ENCODE results near the gene KRI1. TPM values are rescaled to one million over a fixed set of nuclear protein-coding genes. Genes with fewer than 3 reads are reported as not detected.
A peak's percentile ranks its signal among the peaks of the same experiment; 100 is the strongest.
"Not testable (repeated sequence)": the region's sequence is repeated elsewhere in the genome, so short reads cannot be mapped to it uniquely, and the experiment has no call there.

Gene KRI1
- total RNA-seq, 8 experiments from 2014 or later: 6.8 to 44.1 (median 12.1) TPM

DNA sequence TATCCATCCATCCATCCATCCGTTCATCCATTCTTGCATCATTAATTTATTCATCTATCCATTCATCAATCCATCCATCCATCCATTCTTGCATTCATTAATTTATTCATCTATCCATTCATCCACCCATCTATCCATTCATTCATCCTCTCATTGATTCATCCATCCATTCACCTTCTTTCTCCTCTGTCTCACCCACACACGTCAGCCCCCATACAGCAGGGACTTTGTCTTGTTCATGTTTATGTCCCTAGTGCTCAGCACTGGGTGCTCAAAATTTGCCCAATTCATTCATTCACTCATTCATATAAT, 22.0 kb upstream of the KRI1 start:
- no peak for ATAC-seq (replicated peaks in 6 of 8)
- 75 to 100% (median 91%) methylated on average over 1 to 2 of the region's 2 CpGs for WGBS, 10 experiments
- no peaks in the 10 kb centered on the region for H3K4me1 ChIP-seq (replicated peaks in 1 of 2)
- in situ Hi-C loops (cut with MboI; ENCODE audit: low pct_unique_long_range_greater_than_20kb in 2 of 9, low sequenced_read_pairs in 9 of 9, unreplicated experiment in 9 of 9): loop anchor here in 2 of 9 experiments (10.0 to 25.0 kb wide), 2 partner anchors 57 to 275 kb away; partner anchors contain the start of gene CARM1 (in 1 of the 2)
- H3K27ac ChIP-seq: no peak overlapping the region
- H3K4me3 ChIP-seq: no peak overlapping the region

- in situ Hi-C loops (cut with MboI; ENCODE audit: low pct_unique_long_range_greater_than_20kb in 2 of 9, low sequenced_read_pairs in 9 of 9, unreplicated experiment in 9 of 9): loop anchor here in 2 of 9 experiments (10.0 to 25.0 kb wide), 2 partner anchors 58 to 275 kb away; partner anchors contain the start of gene CARM1 (in 1 of the 2)
- 15 to 83% (median 56%) methylated on average over 1 to 16 of the region's 35 CpGs for WGBS, 10 experiments
- H3K4me3 ChIP-seq: no peak within 1 kb of the TSS
- H3K4me1 ChIP-seq (replicated peaks in 1 of 2): no peaks in the 10 kb centered on the region
- ATAC-seq (replicated peaks in 6 of 8): no peak
- no peak within 1 kb of the TSS for H3K27ac ChIP-seq
These were observed 21.4 kb upstream of the KRI1 start, which contains the start of gene AP1M2 for GRCh38 chr19:10587022-10587838. AP1M2 (minus strand) TSS chr19:10587312; CDS start chr19:10587231, 81 bp downstream.

- H3K4me1 ChIP-seq (replicated peaks in 1 of 2): no peaks in the 10 kb centered on the region
- in situ Hi-C loops (cut with MboI; ENCODE audit: low pct_unique_long_range_greater_than_20kb in 2 of 9, low sequenced_read_pairs in 9 of 9, unreplicated experiment in 9 of 9): loop anchor here in 2 of 9 experiments (10.0 to 25.0 kb wide), 2 partner anchors 58 to 276 kb away; partner anchors contain the start of gene CARM1 (in 1 of the 2)
- no peak overlapping the region for H3K27ac ChIP-seq
- ATAC-seq (replicated peaks in 6 of 8): no peak
- no peak overlapping the region for H3K4me3 ChIP-seq
- 34 to 97% (median 85%) methylated on average over 2 to 5 of the region's 6 CpGs; no CpG with 5 or more reads in 2 of the 10 experiments for WGBS, 10 experiments
These were observed 20.6 kb upstream of the KRI1 start for GRCh38 chr19:10586396-10586795.

- no peak overlapping the region for H3K4me3 ChIP-seq
- H3K4me1 ChIP-seq (replicated peaks in 1 of 2): peaks cover 0 to 3% of the 10 kb centered on the region in 2 donors
- no peak overlapping the region for H3K27ac ChIP-seq
- ATAC-seq (replicated peaks in 6 of 8): peak in 2 of 8 experiments; percentile 23 to 34
- WGBS, 10 experiments: 45 to 100% (median 79%) methylated on average over 1 to 6 of the region's 9 CpGs; no CpG with 5 or more reads in 2 of the 10 experiments
- in situ Hi-C loops (cut with MboI; ENCODE audit: low pct_unique_long_range_greater_than_20kb in 2 of 9, low sequenced_read_pairs in 9 of 9, unreplicated experiment in 9 of 9): loop anchor here in 3 of 9 experiments (5.0 to 25.0 kb wide), 3 partner anchors 59 to 279 kb away; partner anchors contain the start of gene CARM1 (in 1 of the 3)
These were observed 17.4 kb upstream of the KRI1 start for GRCh38 chr19:10583036-10583776.

DNA sequence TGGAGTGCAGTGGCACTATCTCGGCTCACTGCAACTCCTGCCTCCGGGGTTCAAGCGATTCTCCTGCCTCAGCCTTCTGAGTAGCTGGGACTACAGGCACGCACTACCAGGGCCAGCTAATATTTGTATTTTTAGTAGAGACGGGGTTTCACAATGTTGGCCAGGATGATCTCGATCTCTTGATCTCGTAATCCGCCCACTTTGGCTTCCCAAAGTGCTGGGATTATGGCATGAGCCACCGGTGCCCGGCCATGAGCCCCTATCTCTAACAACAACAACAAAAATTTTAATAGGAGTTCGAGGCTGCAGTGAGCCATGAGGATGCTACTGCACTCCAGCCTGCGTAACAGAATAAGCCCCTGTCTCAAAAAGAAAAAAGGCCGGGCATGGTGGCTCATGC, 16.3 kb upstream of the KRI1 start:
- ATAC-seq (replicated peaks in 6 of 8): no peak
- Histone ChIP-seq H3K4me3 (no peak overlapping the region), H3K27ac (no peak overlapping the region), H3K4me1 (replicated peaks in 1 of 2) (peaks cover 0 to 3% of the 10 kb centered on the region in 2 donors)
- 57 to 93% (median 90%) methylated on average over 2 to 8 of the region's 13 CpGs; no CpG with 5 or more reads in 4 of the 10 experiments for WGBS, 10 experiments
- in situ Hi-C loops (cut with MboI; ENCODE audit: low pct_unique_long_range_greater_than_20kb in 2 of 9, low sequenced_read_pairs in 9 of 9, unreplicated experiment in 9 of 9): loop anchor here in 3 of 9 experiments (5.0 to 25.0 kb wide), 3 partner anchors 60 to 280 kb away; partner anchors contain the start of gene CARM1 (in 1 of the 3)

DNA sequence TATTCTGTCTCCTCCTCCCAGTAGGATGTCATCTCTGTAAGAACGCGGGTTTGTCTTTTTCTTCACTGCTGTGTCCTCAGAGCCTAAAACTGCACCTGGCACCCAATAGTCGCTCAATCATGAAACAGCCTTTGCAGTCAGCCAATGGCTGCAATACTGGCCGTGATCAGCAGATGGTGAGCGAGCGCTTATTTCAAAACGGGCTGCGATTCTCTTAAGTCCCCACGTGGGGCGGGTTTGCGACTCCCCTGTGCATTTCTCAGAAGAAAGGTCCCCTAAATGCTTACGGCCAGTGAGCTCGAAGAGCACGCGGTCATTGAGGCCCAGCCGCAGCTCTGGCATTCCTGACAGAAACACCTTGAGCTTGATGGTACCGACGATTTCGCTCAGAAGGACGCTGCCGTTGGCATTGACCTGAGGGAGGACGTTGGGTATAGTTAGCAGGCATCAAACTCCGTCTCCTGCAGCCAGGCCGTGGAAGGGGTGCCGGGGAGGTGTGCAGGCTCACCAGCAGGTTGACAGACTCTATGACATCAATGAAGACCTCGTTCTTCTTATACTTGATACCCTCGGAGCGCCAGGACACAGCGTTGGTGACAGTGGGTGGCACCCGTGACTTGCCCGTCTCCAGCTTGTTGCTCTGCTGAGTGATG, 15.3 kb upstream of the KRI1 start:
- ATAC-seq (replicated peaks in 6 of 8): peak; percentile 79 to 95 (median 86)
- H3K27ac ChIP-seq: no peak overlapping the region
- 0 to 30% (median 0%) methylated on average over 1 to 18 of the region's 31 CpGs; no CpG with 5 or more reads in 3 of the 10 experiments for WGBS, 10 experiments
- peaks cover 0 to 3% of the 10 kb centered on the region in 2 donors for H3K4me1 ChIP-seq (replicated peaks in 1 of 2)
- in situ Hi-C loops (cut with MboI; ENCODE audit: low pct_unique_long_range_greater_than_20kb in 2 of 9, low sequenced_read_pairs in 9 of 9, unreplicated experiment in 9 of 9): loop anchor here in 3 of 9 experiments (5.0 to 25.0 kb wide), 3 partner anchors 61 to 281 kb away; partner anchors contain the start of gene CARM1 (in 1 of the 3)
- no peak overlapping the region for H3K4me3 ChIP-seq

DNA sequence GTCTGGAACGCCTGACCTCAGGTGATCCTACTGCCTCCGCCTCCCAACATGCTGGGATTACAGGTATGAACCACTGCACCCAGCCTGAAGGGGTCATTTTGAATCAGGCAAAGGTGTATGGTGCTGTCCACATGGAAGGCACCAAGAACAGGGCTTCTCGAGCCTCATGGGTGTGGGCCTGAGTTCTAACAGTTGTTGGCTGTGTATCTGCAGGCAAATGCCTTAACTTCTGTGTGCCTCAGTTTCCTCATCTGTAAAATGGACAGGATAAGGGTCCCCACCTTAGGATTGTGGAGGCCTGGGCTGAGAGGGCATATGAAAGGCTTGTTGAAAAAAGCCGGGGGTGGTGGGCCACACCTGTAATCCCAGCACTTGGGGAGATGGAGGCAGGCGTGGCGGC, 12.1 kb upstream of the KRI1 start:
- ATAC-seq (replicated peaks in 6 of 8): no peak
- 20 to 94% (median 81%) methylated on average over 1 to 5 of the region's 6 CpGs; no CpG with 5 or more reads in 2 of the 10 experiments for WGBS, 10 experiments
- H3K27ac ChIP-seq: no peak overlapping the region
- H3K4me1 ChIP-seq (replicated peaks in 1 of 2): peaks cover 0 to 3% of the 10 kb centered on the region in 2 donors
- in situ Hi-C loops (cut with MboI; ENCODE audit: low pct_unique_long_range_greater_than_20kb in 2 of 9, low sequenced_read_pairs in 9 of 9, unreplicated experiment in 9 of 9): loop anchor here in 1 of 9 experiments (25.0 kb wide), 1 partner anchor 284 kb away; the partner anchor contains the start of gene CARM1
- H3K4me3 ChIP-seq: no peak overlapping the region

GRCh38 chr19:10575011-10575716, 9.4 kb upstream of the KRI1 start:
- peaks cover 0 to 7% of the 10 kb centered on the region in 2 donors for H3K4me1 ChIP-seq (replicated peaks in 1 of 2)
- H3K4me3 ChIP-seq: no peak overlapping the region
- ATAC-seq (replicated peaks in 6 of 8): no peak
- 17 to 100% (median 93%) methylated on average over 1 to 2 of the region's 6 CpGs; no CpG with 5 or more reads in 3 of the 10 experiments for WGBS, 10 experiments
- in situ Hi-C loops (cut with MboI; ENCODE audit: low pct_unique_long_range_greater_than_20kb in 2 of 9, low sequenced_read_pairs in 9 of 9, unreplicated experiment in 9 of 9): loop anchor here in 1 of 9 experiments (25.0 kb wide), 1 partner anchor 287 kb away; the partner anchor contains the start of gene CARM1
- H3K27ac ChIP-seq: no peak overlapping the region

DNA sequence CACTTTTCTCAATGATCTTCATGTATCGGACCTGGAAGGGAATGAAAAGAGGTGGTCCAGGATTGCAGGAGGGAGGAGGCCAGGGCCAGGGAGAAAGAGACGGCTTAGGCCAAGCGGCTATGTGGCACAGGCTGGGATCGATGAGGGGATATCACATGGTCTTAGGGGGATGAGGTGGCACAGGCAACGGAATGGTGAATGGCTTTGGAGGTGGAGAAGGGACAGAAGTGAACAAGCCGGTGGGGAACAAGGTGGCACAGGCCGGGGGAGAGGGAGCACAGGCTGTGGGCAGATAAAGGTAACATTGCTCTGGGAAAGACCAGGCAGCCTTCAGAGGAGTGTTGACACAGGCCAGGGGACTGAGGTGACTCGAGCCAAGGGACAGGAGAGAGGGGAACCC, 8.7 kb upstream of the KRI1 start:
- no peak for ATAC-seq (replicated peaks in 6 of 8)
- in situ Hi-C loops (cut with MboI; ENCODE audit: low pct_unique_long_range_greater_than_20kb in 2 of 9, low sequenced_read_pairs in 9 of 9, unreplicated experiment in 9 of 9): no loop called here
- WGBS, 10 experiments: 53 to 100% (median 83%) methylated on average over 1 to 4 of the region's 8 CpGs; no CpG with 5 or more reads in 4 of the 10 experiments
- H3K4me1 ChIP-seq (replicated peaks in 1 of 2): peaks cover 0 to 10% of the 10 kb centered on the region in 2 donors
- no peak overlapping the region for H3K27ac ChIP-seq
- no peak overlapping the region for H3K4me3 ChIP-seq

DNA sequence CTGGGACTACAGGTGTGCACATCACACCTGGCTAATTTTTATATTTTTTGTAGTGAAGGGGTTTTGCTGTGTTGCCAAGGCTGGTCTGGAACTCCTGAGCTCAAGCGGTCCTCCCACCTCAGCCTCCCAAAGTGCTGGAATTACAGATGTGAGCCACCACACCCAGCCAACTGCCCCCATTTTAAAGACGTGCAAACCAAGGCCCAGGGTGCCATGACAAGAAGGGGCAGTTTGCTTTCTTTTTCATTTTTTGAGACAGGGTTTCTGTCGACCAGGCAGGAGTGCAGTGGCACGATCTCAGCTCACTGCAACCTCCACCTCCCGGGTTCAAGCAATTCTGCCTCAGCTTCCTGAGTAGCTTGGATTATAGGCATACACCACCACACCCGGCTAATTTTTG, 8.0 kb upstream of the KRI1 start:
- ATAC-seq (replicated peaks in 6 of 8); H3K27ac ChIP-seq; in situ Hi-C loops (cut with MboI; ENCODE audit: low pct_unique_long_range_greater_than_20kb in 2 of 9, low sequenced_read_pairs in 9 of 9, unreplicated experiment in 9 of 9); H3K4me3 ChIP-seq: not testable (repeated sequence)
- H3K4me1 ChIP-seq (replicated peaks in 1 of 2): peaks cover 0 to 10% of the 10 kb centered on the region in 2 donors
- 82 to 100% (median 86%) methylated on average over 1 to 2 of the region's 6 CpGs; no CpG with 5 or more reads in 5 of the 10 experiments for WGBS, 10 experiments

DNA sequence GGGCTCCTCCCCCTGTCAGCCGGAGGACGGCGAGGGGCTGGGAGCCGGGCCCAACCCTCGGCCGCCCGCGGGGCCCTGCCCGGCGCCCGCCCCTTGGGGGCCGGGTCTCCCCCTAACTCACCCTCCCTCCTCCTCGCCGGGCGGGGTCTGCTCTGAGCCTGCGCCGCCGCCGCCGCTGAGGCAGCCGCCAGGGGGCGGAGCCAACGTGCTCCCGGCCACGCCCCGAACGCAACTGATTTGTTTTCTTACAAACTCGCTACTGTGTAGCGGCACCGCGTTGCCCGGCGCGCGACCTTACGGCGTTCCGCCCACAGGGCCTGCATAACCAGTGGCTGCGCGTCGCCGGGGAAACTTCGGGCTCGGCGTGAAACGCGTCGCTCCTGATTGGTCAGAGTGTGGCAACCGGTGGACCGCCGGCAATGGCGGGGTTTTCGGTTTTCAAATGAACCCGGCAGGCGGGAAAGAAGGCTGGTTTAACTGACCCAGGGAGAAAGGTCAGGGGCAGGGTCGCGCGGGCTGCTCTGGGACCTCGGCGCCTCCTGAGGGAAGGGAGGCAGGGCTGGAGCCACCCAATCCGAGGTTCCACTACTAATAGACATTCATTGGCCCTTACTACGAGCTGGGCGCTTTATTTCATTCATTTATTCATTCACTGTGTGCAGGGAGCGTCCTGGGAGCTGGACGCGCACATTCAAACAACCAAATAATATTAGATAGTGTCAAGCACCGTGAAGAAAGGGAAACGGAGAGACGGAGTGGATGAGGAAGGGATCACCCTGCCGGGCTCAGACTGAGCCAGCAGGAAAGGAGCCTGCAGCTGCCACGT, 3.2 kb upstream of the KRI1 start, which contains the start of gene CDKN2D:
CDKN2D (minus strand) TSS at position 154 of the 826 bp plus-strand sequence. CDS start 326 bp downstream, outside the sequence.
- Histone ChIP-seq H3K4me3 (peak within 1 kb of the TSS; percentile 54 to 88 (median 63)), H3K4me1 (replicated peaks in 1 of 2) (peaks cover 10 to 24% of the 10 kb centered on the region in 2 donors), H3K27ac (peak within 1 kb of the TSS; percentile 69 to 78)
- WGBS, 10 experiments: 0 to 1% (median 0%) methylated on average over 1 to 23 of the region's 71 CpGs; no CpG with 5 or more reads in 2 of the 10 experiments
- ATAC-seq (replicated peaks in 6 of 8): peak; percentile 74 to 86 (median 80)
- in situ Hi-C loops (cut with MboI; ENCODE audit: low pct_unique_long_range_greater_than_20kb in 2 of 9, low sequenced_read_pairs in 9 of 9, unreplicated experiment in 9 of 9): no loop called here
